ENCODE results near the gene NPVF. TPM values are rescaled to one million over a fixed set of nuclear protein-coding genes. Genes with fewer than 3 reads are reported as not detected.

Gene NPVF
- total RNA-seq, 3 donors from 2014 or later (not counting 1 experiment from before 2014, with no cell fraction given) = not detected

- no peak for TF ChIP-seq CTCF (IDR thresholded peaks at IDR 0.05)
- Histone ChIP-seq H3K9me3 (ENCODE audit: control insufficient read depth, insufficient read depth, low read length) (no peaks in the 10 kb centered on the region), H3K4me3 (ENCODE audit: low read length) (no peak overlapping the region), H3K36me3 (ENCODE audit: control insufficient read depth, insufficient read depth, low read length) (no peaks in the 10 kb centered on the region), H3K27ac (ENCODE audit: low read length) (no peak overlapping the region), H3K4me1 (ENCODE audit: control insufficient read depth, insufficient read depth, low read length) (no peaks in the 10 kb centered on the region), H3K27me3 (ENCODE audit: control insufficient read depth, insufficient read depth, low read length) (no peaks in the 10 kb centered on the region)
- ATAC-seq (no peak), DNase-seq (no peak)
- H3K27me3 Mint-ChIP-seq (ENCODE audit: low read depth in 2 of 2) = peaks cover 7 to 30% of the 10 kb centered on the region in 2 donors
- intact Hi-C loops (cut with micrococcal nuclease) = no loop called here
- no peaks in the 10 kb centered on the region for H3K36me3 Mint-ChIP-seq
- WGBS (ENCODE audit: insufficient coverage) = 90% methylated on average over 1 of the region's 2 CpGs
- no peaks in the 10 kb centered on the region for H3K4me1 Mint-ChIP-seq
- H3K4me3 Mint-ChIP-seq = no peak overlapping the region
- no peak overlapping the region for H3K27ac Mint-ChIP-seq
- no peaks in the 10 kb centered on the region for H3K9me3 Mint-ChIP-seq
Measured at GRCh38 chr7:25238066-25238725, 9.9 kb upstream of the NPVF start.

GRCh38 chr7:25235471-25235870 is 7.2 kb upstream of the NPVF start:
- H3K9me3 ChIP-seq (ENCODE audit: control insufficient read depth, insufficient read depth, low read length) = no peaks in the 10 kb centered on the region
- Mint-ChIP-seq H3K4me1 (no peaks in the 10 kb centered on the region), H3K27me3 (ENCODE audit: low read depth in 2 of 2) (peaks cover 4 to 46% of the 10 kb centered on the region in 2 donors), H3K36me3 (no peaks in the 10 kb centered on the region), H3K4me3 (no peak overlapping the region), H3K9me3 (no peaks in the 10 kb centered on the region), H3K27ac (no peak overlapping the region)
- intact Hi-C loops (cut with micrococcal nuclease) = no loop called here
- no peaks in the 10 kb centered on the region for H3K4me1 ChIP-seq (ENCODE audit: control insufficient read depth, insufficient read depth, low read length)
- no peak for TF ChIP-seq CTCF (IDR thresholded peaks at IDR 0.05)
- H3K36me3 ChIP-seq (ENCODE audit: control insufficient read depth, insufficient read depth, low read length) = no peaks in the 10 kb centered on the region
- ATAC-seq (no peak), DNase-seq (no peak)
- H3K4me3 ChIP-seq (ENCODE audit: low read length) = no peak overlapping the region
- no peak overlapping the region for H3K27ac ChIP-seq (ENCODE audit: low read length)
- WGBS (ENCODE audit: insufficient coverage) = 91% methylated on average over 3 of the region's 3 CpGs
- H3K27me3 ChIP-seq (ENCODE audit: control insufficient read depth, insufficient read depth, low read length) = no peaks in the 10 kb centered on the region

GRCh38 chr7:25234336-25234735 is 6.0 kb upstream of the NPVF start:
- Histone ChIP-seq H3K36me3 (ENCODE audit: control insufficient read depth, insufficient read depth, low read length) (no peaks in the 10 kb centered on the region), H3K9me3 (ENCODE audit: control insufficient read depth, insufficient read depth, low read length) (no peaks in the 10 kb centered on the region), H3K4me1 (ENCODE audit: control insufficient read depth, insufficient read depth, low read length) (no peaks in the 10 kb centered on the region), H3K4me3 (ENCODE audit: low read length) (no peak overlapping the region), H3K27me3 (ENCODE audit: control insufficient read depth, insufficient read depth, low read length) (no peaks in the 10 kb centered on the region), H3K27ac (ENCODE audit: low read length) (no peak overlapping the region)
- 89% methylated on average over 3 of the region's 4 CpGs for WGBS (ENCODE audit: insufficient coverage)
- H3K27ac Mint-ChIP-seq = no peak overlapping the region
- intact Hi-C loops (cut with micrococcal nuclease) = no loop called here
- H3K4me3 Mint-ChIP-seq = no peak overlapping the region
- DNase-seq (no peak), ATAC-seq (no peak)
- no peaks in the 10 kb centered on the region for H3K36me3 Mint-ChIP-seq
- no peaks in the 10 kb centered on the region for H3K4me1 Mint-ChIP-seq
- no peak for TF ChIP-seq CTCF (IDR thresholded peaks at IDR 0.05)
- no peaks in the 10 kb centered on the region for H3K9me3 Mint-ChIP-seq
- peaks cover 4 to 37% of the 10 kb centered on the region in 2 donors for H3K27me3 Mint-ChIP-seq (ENCODE audit: low read depth in 2 of 2)

GRCh38 chr7:25223206-25223605 is 5.1 kb downstream of the NPVF start:
- no peak for DNase-seq
- peaks cover 27 to 42% of the 10 kb centered on the region in 2 donors for H3K27me3 Mint-ChIP-seq (ENCODE audit: low read depth in 2 of 2)
- H3K4me1 Mint-ChIP-seq = no peaks in the 10 kb centered on the region
- H3K9me3 Mint-ChIP-seq = no peaks in the 10 kb centered on the region
- H3K27ac Mint-ChIP-seq = no peak overlapping the region
- no peaks in the 10 kb centered on the region for H3K36me3 Mint-ChIP-seq
- Histone ChIP-seq H3K9me3 (ENCODE audit: control insufficient read depth, insufficient read depth, low read length) (no peaks in the 10 kb centered on the region), H3K4me3 (ENCODE audit: low read length) (no peak overlapping the region), H3K4me1 (ENCODE audit: control insufficient read depth, insufficient read depth, low read length) (no peaks in the 10 kb centered on the region), H3K36me3 (ENCODE audit: control insufficient read depth, insufficient read depth, low read length) (no peaks in the 10 kb centered on the region), H3K27me3 (ENCODE audit: control insufficient read depth, insufficient read depth, low read length) (no peaks in the 10 kb centered on the region), H3K27ac (ENCODE audit: low read length) (no peak overlapping the region)
- WGBS (ENCODE audit: insufficient coverage) = 45% methylated on average over 3 of the region's 3 CpGs
- TF ChIP-seq CTCF (IDR thresholded peaks at IDR 0.05) = no peak
- peak in 1 of 3 donors; percentile 9 for ATAC-seq
- intact Hi-C loops (cut with micrococcal nuclease) = no loop called here
- no peak overlapping the region for H3K4me3 Mint-ChIP-seq
